Right atrium auricular region (tissue), 2 donors: Measurements from ENCODE around the gene POLR2E. TPM values are rescaled to one million over a fixed set of nuclear protein-coding genes. Genes with fewer than 3 reads are reported as not detected.

Experiments
- DNase-seq: peaks from one replicate; pipeline ENCODE4 v3.0.0-alpha.2; 2019; ENCODE audit warnings: low spot score
- H3K27ac ChIP-seq, 2 donors: fragments of 200-600 bp; sonication (generic); 1 replicate in 1 of 2; 2 replicates in 1 of 2; pipeline ENCODE4 v1.5.1; 2016 to 2019
- H3K27me3 ChIP-seq, 2 donors: fragments of 200-600 bp; sonication (generic); one replicate each; pipeline versions ENCODE4 v1.5.1 to v1.6.0; 2017 to 2019
- H3K36me3 ChIP-seq: fragments of 200-600 bp; sonication (generic); one replicate; pipeline ENCODE4 v1.5.1; 2016
- H3K4me1 ChIP-seq, 2 donors: fragments of 200-600 bp; sonication (generic); one replicate each; pipeline versions ENCODE4 v1.5.1 to v1.6.0; 2017 to 2019
- H3K4me3 ChIP-seq, 2 donors: fragments of 200-600 bp; sonication (generic); 1 replicate in 1 of 2; 2 replicates in 1 of 2; pipeline ENCODE4 v1.5.1; 2017 to 2019; ENCODE audit warnings: mild to moderate bottlenecking in 1 of 2, moderate library complexity in 1 of 2
- H3K9me3 ChIP-seq, 2 donors: fragments of 200-600 bp; sonication (generic); one replicate each; pipeline ENCODE4 v1.5.1; 2019
- total RNA-seq, 2 donors: library from RNA; depleted of rRNA; stranded (reverse); fragments of >200 nt; gene quantifications; one replicate each; pipeline ENCODE4 v1.1.0, GENCODE V29; 2016
- TF ChIP-seq, protein P1 (sequence below), 2 donors: fragments of 200-600 bp; sonication (generic); IDR thresholded peaks; one replicate each; pipeline ENCODE4 v1.5.1; 2019; ENCODE audit warnings: antibody characterized with exemption in 2 of 2

The POLR2E gene
- total RNA-seq, 2 donors from 2014 or later = 149 to 252 TPM

- H3K27ac ChIP-seq = no peak overlapping the region
- no peaks in the 10 kb centered on the region for H3K9me3 ChIP-seq
- H3K4me3 ChIP-seq = no peak overlapping the region
- H3K4me1 ChIP-seq = no peaks in the 10 kb centered on the region
- DNase-seq = no peak
- no peaks in the 10 kb centered on the region for H3K36me3 ChIP-seq
- H3K27me3 ChIP-seq = no peaks in the 10 kb centered on the region
- TF ChIP-seq, protein P1, sequence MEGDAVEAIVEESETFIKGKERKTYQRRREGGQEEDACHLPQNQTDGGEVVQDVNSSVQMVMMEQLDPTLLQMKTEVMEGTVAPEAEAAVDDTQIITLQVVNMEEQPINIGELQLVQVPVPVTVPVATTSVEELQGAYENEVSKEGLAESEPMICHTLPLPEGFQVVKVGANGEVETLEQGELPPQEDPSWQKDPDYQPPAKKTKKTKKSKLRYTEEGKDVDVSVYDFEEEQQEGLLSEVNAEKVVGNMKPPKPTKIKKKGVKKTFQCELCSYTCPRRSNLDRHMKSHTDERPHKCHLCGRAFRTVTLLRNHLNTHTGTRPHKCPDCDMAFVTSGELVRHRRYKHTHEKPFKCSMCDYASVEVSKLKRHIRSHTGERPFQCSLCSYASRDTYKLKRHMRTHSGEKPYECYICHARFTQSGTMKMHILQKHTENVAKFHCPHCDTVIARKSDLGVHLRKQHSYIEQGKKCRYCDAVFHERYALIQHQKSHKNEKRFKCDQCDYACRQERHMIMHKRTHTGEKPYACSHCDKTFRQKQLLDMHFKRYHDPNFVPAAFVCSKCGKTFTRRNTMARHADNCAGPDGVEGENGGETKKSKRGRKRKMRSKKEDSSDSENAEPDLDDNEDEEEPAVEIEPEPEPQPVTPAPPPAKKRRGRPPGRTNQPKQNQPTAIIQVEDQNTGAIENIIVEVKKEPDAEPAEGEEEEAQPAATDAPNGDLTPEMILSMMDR (IDR thresholded peaks at IDR 0.05) = no peak
Observed at GRCh38 chr19:1049106-1049505, 46.1 kb downstream of the POLR2E start.

DNA sequence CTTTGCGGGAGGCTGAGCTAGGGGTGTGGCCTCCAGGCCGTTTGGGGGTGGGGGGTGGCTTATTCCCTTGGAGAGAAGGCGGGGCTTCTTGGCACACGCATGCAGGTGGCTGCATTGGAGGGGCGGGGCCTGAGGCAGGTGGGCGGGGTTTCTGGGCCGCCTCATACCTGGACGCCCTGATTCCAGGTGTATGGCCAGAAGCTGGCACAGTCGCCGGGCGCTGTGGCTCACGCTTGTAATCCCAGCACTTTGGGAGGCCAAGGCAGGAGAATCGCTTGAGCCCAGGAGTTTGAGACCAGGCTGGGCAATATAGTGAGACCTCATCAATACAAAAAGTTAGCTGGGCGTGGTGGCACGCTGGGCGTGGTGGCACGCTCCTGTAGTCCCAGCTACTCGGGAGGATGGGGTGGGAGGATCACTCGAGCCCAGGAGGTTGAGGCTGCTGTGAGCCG, 47.5 kb downstream of the POLR2E start:
- H3K4me1 ChIP-seq = no peaks in the 10 kb centered on the region
- H3K27me3 ChIP-seq = no peaks in the 10 kb centered on the region
- no peaks in the 10 kb centered on the region for H3K36me3 ChIP-seq
- TF ChIP-seq, protein P1 (IDR thresholded peaks at IDR 0.05) = no peak
- H3K27ac ChIP-seq = no peak overlapping the region
- no peaks in the 10 kb centered on the region for H3K9me3 ChIP-seq
- H3K4me3 ChIP-seq = no peak overlapping the region
- no peak for DNase-seq

DNA sequence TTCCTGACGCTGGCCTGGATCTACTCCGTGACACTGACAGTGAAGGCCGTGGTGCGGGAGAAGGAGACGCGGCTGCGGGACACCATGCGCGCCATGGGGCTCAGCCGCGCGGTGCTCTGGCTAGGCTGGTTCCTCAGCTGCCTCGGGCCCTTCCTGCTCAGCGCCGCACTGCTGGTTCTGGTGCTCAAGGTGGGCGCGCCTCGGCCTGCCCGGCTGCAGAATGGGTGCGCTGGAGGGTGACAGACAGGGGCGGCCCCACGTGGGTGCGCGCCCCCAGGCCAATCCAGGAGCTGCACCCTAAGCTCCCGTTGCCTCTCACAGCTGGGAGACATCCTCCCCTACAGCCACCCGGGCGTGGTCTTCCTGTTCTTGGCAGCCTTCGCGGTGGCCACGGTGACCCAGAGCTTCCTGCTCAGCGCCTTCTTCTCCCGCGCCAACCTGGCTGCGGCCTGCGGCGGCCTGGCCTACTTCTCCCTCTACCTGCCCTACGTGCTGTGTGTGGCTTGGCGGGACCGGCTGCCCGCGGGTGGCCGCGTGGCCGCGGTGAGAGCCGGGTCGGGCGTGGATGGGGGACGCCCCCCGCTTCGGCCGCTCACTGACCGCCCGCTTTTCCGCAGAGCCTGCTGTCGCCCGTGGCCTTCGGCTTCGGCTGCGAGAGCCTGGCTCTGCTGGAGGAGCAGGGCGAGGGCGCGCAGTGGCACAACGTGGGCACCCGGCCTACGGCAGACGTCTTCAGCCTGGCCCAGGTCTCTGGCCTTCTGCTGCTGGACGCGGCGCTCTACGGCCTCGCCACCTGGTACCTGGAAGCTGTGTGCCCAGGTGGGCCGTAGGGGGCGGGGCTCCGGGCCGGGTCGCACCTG, 48.1 kb downstream of the POLR2E start:
- no peak overlapping the region for H3K4me3 ChIP-seq
- TF ChIP-seq, protein P1 (IDR thresholded peaks at IDR 0.05) = no peak
- H3K27ac ChIP-seq = no peak overlapping the region
- no peaks in the 10 kb centered on the region for H3K27me3 ChIP-seq
- DNase-seq = no peak
- peaks cover 0 to 1% of the 10 kb centered on the region in 2 donors for H3K4me1 ChIP-seq
- H3K36me3 ChIP-seq = no peaks in the 10 kb centered on the region
- no peaks in the 10 kb centered on the region for H3K9me3 ChIP-seq

GRCh38 chr19:1046117-1046626, 49.0 kb downstream of the POLR2E start:
- no peak overlapping the region for H3K27ac ChIP-seq
- peaks cover 0 to 10% of the 10 kb centered on the region in 2 donors for H3K4me1 ChIP-seq
- no peaks in the 10 kb centered on the region for H3K27me3 ChIP-seq
- no peak for DNase-seq
- H3K9me3 ChIP-seq = no peaks in the 10 kb centered on the region
- TF ChIP-seq, protein P1 (IDR thresholded peaks at IDR 0.05) = no peak
- H3K36me3 ChIP-seq = no peaks in the 10 kb centered on the region
- no peak overlapping the region for H3K4me3 ChIP-seq

GRCh38 chr19:1045247-1045603, 50.0 kb downstream of the POLR2E start:
- TF ChIP-seq, protein P1 (IDR thresholded peaks at IDR 0.05) = no peak

More at GRCh38 chr19:1045247-1045603, 50.0 kb downstream of the POLR2E start:
- H3K4me1 ChIP-seq = peaks cover 0 to 19% of the 10 kb centered on the region in 2 donors
- H3K36me3 ChIP-seq = no peaks in the 10 kb centered on the region
- no peak overlapping the region for H3K27ac ChIP-seq
- no peak overlapping the region for H3K4me3 ChIP-seq
- no peaks in the 10 kb centered on the region for H3K9me3 ChIP-seq
- H3K27me3 ChIP-seq = no peaks in the 10 kb centered on the region
- no peak for DNase-seq
